ENCODE results near the gene TCF7L2. TPM values are rescaled to one million over a fixed set of nuclear protein-coding genes. Genes with fewer than 3 reads are reported as not detected.

TCF7L2 gene
- polyA plus RNA-seq, 4 donors, result 40.8 to 47.4 (median 43.3) TPM

DNA sequence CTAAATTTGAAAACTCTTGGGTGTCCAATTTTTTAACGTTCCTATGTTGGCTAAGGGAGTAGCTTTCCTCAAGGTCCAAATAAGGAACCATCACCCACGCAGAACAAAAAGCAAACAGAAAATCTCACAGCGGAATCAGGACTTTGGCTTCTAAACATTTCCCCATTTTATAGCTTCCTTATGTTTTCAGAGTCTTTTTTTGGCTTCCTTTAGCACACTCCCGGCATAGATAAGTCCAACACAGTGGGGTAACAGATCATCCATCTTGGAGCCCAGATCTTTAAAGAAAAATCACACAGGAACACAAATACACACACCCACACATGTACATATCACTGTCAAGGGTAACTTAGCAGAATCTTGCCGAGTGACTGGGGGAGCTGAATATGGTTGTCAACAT is 4.2 kb upstream of the TCF7L2 start:
- DNase-seq (ENCODE audit: low read depth in 4 of 4, low spot score in 3 of 4), result no peak

DNA sequence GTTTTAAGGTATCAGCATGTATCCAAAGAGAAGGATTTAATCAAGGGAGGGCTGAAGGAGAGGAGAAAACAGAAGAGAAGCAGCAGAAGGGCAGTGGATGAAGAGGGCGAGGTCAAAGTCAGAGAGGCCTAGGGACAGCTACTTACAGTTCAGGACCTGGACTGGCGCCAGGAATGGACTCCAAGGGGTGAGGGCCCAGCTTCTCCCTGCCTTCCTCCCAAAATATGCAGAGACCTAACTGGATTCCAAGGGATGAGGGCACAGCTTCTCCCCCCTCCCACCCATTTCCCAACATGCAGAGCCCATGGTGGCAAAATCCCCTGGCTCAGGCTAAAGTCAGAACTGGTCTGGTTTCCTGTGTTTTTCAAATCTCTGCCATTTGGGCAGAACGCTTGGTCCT is 3.4 kb upstream of the TCF7L2 start:
- no peak for DNase-seq (ENCODE audit: low read depth in 4 of 4, low spot score in 3 of 4)

DNA sequence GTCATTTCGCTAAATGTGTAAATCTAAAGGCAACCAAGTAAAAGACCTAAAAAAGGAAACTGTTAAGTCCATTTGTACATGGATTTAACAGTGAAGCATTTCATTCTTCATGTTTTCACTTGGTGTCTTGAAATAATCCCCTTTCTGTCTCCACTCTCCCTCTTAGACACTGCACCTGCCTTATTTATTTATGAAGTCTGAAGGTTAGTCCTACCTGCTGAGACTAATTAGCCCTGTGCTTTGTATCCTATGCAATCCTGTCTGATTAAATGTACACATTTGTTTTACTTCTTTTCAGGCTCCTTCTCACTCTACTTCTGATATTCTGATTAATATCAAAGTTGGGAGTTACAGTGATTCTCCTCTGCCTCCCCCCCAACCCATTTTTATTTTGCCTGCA is 1.9 kb upstream of the TCF7L2 start:
- no peak for DNase-seq (ENCODE audit: low read depth in 4 of 4, low spot score in 3 of 4)

DNA sequence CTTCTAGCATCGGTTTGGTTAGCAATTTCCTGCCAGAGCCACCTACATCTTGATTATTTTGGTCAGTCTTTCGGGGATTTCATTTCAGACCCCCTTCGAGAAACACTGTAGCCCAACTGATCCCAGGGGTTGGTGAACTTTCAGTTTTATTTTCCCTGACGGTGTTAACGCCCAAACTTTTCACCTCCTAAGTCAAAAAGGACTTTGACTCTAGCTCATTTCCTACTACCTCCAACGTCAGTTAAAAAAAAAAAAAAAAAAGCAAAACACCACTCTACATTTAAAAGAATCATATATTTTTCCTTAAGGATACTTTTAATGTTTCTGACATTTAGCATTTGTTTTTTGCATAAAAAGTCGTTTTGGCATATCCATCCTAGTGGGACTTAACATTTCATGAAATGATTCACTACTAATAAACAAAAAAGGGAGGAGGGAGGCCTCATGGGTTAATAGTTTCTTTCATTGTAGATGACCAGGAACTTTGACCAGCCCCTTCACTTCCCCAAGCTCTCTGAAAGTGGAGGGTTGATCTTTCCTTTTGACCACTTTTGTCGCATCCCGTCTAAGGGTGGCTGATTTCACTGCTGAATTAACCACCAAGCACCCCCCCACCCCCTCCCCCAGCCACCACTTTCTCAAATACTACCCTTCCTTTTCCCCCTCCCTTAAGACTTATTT is 764 bp upstream of the TCF7L2 start:
- no peak for DNase-seq (ENCODE audit: low read depth in 4 of 4, low spot score in 3 of 4)

DNA sequence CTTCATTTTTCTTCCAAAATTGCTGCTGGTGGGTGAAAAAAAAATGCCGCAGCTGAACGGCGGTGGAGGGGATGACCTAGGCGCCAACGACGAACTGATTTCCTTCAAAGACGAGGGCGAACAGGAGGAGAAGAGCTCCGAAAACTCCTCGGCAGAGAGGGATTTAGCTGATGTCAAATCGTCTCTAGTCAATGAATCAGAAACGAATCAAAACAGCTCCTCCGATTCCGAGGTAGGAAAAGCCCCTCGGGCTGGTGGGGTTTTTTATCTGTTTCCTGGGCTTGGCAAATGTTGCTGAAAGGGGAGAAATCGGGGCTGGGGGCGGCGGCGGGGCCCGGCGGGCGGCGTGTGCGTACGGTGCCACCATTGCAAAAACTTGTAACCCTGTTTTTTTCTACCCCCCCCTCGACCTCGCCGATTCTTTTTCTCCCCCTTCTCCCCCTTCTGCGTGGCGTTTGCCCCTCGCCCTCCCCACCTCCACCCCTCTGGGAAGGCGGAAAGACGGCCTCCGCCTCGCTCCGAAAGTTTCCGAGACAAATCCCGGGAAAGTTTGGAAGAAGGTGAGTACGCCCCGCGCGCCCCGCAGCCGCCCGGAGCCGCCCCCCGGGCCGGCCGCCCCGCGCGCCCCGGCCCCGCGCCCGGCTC is 789 bp downstream of the TCF7L2 start:
- no peak for DNase-seq (ENCODE audit: low read depth in 4 of 4, low spot score in 3 of 4)

DNA sequence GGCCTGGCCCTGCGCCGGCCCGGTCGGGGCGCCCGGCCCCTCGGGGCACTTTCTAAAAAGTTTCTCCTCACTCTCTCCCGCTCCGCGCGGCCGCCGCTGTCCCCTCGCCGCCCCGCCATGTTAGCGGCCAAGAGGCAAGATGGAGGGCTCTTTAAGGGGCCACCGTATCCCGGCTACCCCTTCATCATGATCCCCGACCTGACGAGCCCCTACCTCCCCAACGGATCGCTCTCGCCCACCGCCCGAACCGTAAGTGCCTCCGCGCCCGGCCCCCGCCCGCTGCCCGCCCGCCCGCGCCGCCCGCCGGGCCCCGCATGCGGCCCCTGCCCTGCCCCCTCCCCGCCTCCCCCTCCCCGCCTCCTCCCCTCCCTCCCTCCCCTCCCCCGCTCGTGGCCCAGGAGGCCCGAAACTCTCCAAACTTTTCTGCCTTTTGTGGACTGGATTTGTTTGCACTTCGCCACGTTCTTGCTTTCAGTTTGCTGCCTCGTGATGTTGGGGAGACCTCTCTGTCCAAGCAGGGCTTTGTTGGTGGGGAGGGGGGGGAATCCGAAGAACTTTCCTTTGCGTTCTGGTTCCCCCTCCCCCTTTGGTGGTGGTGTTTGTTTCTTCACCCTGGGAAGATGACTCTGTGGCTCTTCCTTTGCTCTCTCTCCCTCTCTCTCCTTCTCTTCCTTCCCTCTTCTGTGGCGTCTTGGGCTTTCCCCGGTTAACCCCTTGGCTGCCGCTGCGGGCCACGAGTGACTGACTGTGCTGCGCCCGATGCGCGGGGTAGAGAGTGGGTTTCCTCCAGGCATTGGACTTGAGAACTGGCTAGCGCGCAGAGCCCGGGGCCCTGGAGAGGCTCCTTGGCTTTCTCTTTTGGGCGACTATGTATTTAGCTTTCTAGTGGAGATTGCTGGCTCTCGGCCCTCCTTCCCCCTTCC is 1.6 kb downstream of the TCF7L2 start:
- DNase-seq (ENCODE audit: low read depth in 4 of 4, low spot score in 3 of 4), result peak in 2 of 4 donors; percentile 61 to 74

DNA sequence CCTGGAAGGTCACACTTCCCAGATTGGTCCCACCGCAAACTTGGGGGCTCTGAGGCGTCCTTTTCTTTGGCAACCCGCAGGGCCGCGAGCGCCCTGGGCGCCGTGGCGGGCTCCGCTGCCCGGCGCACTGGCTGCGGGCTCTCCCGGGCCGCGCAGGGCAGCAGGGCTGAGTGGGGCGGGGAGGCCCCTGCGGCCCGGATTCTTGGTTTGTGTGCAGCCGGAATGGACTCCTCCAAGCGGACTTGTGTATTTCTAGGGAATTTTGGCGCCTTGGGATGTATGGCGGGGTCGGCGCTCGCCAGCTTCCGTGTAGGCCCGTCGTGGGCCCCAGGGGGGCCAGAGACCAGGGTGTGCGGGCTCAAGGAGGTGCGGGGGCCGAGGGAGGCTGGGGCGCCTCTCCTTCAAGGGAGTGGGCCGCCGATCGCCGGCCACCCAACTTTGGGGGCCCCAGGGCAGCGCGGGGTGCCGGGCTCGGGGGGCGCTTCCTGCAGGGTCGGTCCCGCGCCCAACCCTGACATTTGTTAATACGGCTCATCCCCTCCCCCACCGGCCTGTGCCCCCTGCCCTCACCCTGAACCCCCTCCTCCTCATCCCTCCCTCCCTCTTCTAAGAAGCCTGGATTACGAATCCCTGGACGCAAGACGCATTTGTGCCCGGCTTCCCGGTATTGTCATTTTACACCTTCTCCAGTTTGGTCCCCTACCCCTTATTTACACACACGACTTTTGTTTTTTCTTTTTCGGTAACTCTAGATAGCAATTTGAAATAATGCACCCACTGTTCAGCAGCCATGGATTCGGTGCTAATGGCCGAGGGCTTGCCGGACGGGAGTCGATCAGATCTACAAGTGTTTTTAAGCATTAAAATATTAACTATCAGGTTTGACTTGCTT is 2.5 kb downstream of the TCF7L2 start:
- DNase-seq (ENCODE audit: low read depth in 4 of 4, low spot score in 3 of 4), result no peak

DNA sequence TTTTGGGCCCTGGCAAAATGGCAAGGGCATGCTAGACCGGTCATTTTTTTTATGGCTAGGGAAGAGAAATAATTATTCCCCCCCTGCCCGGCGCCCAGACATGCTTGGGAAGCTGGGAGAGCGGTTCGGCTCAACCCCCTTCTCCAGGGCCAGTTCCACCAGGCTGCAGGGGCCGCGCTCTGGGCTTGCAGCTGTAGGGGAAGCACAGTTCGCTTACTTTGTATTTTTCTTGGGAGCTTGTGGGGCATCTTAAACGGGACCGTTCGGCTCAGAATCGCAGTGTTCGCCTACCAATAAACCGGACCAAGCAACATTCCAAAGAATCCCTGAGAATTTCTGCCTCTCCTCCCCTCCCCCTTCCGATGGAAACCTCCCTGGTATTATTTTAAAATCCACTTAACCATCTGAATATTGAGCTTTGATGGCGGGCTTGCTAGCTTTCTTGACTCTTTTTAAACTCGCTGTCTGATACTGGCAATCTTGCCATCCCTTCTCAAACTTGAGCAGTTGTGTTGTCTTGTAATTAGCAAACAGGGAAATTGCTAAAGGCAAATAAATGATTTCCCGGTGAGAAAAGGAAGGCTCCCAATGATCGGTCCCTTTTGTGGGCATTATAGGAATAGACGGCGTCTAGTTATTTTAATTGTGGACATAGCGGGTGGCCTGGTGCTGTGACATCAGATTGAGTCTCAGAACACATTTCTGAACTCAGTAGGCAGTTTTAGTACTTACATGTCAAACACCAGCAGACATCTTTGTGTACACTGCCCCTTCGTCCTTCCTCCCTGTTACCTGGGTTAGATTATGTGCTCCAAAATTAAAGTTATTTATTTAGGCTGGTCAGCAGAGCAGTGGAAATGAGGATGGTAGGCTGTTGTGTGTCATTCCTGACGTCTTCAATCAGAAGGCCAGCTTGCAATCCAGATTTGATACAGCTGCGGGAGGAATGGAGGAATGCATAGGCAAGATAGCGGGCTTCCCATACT is 3.4 kb downstream of the TCF7L2 start:
- no peak for DNase-seq (ENCODE audit: low read depth in 4 of 4, low spot score in 3 of 4)

DNA sequence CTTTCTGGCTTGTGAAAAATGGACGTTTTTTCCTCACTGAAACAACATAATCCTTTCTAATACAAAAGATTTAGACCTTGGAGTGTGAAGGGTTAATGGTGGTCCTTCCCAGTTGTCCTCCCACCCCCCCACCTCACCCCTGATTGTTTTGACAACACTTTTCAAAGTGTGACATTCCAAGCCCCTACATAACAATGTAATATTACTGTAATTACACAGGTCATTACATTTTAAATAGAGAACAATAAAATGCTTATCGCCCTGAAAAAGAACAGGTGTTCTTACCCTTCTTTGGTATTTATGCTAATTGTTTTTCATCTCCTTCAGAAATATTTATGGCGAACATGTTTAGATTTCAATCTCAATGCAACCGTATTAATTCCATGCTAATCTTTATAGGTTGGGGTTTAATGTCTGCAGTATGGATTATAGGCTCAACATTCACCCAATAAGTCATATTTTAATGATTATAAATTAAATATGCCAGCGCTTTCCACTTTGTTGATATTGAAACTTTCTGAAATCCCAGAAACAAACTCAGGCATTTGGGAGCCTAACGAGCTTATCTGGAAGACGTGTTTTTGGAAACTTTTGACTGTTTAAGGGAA is 5.0 kb downstream of the TCF7L2 start:
- DNase-seq (ENCODE audit: low read depth in 4 of 4, low spot score in 3 of 4), result no peak

DNA sequence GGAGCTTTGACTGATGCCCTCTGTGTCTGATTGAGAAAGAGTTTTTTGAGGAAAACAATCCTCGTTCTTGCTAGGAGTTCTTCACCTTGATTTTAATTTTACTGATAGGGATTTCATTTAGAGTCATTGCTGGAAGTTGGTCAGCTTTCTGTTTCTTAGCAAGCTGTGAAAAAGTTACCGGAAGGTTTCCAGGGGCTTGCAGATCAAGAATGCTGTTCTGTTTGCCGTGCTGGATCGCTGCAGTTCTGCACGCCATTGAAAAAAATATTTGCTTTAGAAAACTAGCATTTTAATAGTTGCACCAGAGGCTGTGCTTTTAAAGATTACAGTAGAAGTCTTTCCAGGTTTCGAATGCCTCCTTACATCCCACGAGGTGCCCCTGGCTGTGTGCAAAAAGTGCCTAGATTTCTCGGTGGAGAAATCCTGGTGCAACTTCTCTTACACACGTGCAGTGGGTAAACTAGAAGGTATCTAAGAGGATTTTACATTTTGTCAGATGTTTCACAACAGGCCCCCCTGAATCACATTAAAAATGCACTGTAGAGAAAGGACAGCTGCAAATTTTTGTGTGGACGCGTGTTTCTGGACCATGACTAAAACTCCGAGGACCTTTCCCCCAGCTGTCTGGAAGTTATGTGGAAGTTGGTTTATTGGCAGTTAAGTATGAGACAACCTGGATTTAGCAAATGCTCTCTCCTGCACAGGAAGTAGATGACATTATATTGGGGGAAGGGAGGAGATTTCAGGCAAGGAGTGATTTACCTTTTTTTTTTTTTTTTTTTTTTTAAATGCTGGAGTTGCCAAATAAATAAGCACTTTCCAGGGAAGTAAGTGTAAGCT is 5.8 kb downstream of the TCF7L2 start:
- no peak for DNase-seq (ENCODE audit: low read depth in 4 of 4, low spot score in 3 of 4)

DNA sequence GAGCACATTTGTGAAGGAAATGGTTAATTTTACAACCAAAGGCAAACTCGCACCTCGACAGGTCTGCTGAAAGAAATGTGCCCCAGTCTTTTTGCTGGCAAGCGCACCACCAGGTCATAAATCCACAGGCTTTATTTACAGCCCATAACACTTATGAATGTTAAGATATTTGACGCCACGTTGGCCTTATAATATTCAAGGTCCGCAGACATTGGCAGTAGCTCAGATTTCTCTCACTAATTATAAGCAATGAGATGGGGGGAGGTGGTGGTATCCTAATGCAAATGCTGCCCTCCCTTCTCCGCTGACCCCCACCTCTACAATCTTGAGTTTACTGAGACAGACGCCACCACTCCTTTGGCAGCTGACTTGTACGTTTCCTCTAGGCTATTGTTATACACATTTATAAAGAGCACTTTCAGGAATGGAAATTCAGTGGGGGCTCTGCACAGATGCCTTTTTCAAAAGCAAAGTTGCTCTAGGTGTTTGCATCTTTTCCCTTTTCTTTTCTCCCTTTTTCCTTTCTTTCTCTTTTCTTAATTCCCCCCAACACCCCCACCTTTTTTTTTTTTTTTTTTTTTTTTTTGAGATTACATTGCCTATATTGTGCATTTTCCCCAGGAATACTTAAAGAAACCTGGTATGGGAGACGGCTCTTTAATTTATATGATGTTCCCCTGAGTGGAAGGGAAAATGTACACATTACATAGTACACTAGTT is 6.7 kb downstream of the TCF7L2 start:
- no peak for DNase-seq (ENCODE audit: low read depth in 4 of 4, low spot score in 3 of 4)

DNA sequence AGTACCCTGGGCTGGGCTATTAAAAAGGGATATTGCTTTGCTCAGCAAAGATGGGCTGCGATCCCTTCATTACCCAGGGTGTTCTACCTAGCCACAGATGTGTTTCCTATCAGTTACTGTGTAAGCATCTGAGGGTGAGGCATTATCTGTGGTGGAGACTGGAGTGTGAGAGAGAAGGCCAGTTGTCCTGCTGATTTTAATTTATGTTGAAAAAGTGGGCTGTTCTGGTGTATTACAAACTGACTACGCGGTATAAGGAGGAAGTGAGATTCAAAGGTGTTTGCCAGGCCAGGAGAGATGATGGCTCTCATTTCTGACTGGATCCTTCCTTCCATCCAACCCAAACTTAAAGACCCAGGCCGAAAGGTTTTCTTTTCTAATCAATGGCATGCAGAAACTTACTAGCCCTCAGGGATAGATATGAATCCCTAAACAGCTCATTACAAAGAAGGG is 7.6 kb downstream of the TCF7L2 start:
- no peak for DNase-seq (ENCODE audit: low read depth in 4 of 4, low spot score in 3 of 4)

DNA sequence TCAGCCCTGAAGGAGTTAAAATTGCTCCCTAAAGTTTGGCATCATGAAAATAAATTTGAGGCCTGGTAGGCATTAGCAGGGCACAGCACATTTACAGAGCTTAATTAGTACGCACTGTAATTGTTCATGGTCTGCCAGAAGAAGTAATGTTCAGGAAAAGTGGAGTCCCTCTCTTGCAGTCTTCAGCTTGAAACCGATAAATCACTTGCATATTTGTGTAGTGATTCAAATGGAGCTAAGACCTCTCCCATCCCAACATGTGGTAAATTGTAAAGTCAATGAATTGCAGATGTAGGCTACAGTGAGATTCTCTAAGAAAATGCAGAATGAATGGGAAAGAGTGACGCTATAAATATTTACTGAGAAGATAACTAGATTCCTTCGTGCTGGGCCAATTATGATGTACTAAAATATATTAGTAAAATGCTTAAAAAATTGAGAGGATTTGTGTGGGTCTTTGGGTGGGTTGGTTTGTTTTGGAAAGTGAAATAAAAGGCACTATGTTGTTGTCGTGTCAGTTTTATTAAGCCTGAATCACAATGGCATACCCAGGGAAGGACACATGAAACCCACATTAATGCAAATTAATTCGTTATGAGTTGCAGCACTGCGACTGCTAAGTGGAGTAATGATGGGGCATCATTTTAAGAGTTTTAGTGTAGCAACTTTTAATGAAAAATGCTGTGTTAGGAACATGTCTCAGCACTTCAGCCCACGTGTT is 8.4 kb downstream of the TCF7L2 start:
- no peak for DNase-seq (ENCODE audit: low read depth in 4 of 4, low spot score in 3 of 4)

DNA sequence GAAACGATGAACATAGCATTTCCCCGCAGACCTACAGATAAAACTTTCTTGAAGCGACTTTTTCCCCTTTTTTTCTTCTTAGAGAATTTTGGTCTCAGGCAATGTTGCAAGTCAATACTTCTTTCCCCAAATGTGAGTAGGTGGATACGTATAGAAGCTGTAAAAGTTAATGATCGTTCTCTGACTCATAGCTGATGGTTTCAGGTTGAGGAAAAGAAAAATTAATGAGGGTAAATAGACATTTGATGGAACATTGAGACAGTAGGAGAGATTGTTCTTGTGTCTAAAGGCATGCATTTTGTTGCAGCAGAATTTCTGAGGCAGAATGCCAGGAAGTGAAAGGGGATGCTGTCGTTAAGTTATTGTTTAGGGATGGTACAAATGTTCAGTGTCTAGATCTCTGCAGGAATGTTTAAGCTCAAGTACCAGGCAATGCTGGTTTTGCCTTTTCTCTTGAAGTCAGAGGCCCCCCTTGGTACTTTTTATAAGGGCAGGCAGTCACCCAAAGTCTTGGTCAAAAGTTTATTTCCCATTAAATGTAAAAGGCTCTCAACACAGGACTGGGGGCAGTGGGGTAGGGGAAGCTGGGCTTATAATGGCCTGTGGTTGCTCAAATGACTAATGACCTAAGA is 9.3 kb downstream of the TCF7L2 start:
- no peak for DNase-seq (ENCODE audit: low read depth in 4 of 4, low spot score in 3 of 4)

DNA sequence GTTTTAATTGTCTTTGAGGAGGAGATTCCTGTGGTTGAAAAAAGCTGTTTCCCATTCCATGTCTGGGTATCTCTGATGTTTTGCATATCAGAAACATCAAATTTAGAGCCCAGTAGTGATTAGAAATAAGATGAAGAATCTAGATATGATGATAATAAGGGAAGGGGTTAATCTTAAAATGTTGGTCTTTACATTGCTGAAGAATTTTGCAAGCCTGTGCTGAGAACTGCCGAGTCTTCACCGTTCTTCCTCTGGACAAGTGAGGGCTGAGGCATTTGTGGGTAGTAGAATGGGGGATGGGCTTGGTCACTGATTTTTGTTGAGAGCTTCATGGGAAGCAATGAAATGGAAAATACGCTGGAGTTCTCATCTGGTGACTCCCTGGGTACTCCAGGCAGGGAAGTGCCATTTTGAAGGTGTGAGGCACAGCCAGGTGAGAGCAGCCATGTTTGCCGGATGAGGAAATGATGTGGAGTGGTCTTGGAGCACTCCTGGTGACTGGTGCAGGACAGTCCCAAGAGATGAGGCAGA is 10.2 kb downstream of the TCF7L2 start:
- DNase-seq (ENCODE audit: low read depth in 4 of 4, low spot score in 3 of 4), result no peak

DNA sequence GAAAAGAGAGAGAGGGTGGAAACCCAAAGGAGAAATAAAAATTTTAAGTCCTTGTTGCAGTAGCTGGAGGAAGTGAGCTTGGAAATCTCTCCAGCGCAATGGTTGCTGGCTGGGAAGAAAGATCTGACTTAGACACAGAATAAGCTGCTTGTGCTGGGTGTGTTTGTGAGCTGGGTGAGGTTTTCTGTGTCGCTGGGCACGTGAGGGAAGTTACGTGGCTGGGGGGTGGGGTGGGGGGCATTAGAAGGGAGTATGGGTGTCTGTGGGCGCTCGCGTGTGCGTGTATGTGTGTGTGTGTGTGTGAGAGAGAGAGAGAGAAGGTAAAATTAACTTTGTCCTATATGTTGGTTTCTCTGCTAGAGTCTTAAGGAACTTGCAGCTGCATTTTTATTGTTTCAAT is 11.6 kb downstream of the TCF7L2 start:
- DNase-seq (ENCODE audit: low read depth in 4 of 4, low spot score in 3 of 4), result no peak

Measured in right renal pelvis (tissue), 4 donors.